GM12878 (cell line): ENCODE data around the gene AP1B1. TPM values are rescaled to one million over a fixed set of nuclear protein-coding genes. Genes with fewer than 3 reads are reported as not detected.

ENCODE experiments used
- ATAC-seq: fragments of 200-7000 bp; cut with Tn5 transposase; 3 replicates; pipeline ENCODE4 v1.9.1; 2020; ENCODE audit warnings: mild to moderate bottlenecking, moderate library complexity
- BruUV-seq: library from RNA; stranded (reverse); fragments of 400-500 nt; replicated peaks from 2 replicates; lab custom pipeline; 2021; lab: Mats Ljungman, UMichigan
- CTCF ChIA-PET: fragments of 300-600 bp; sonication (Branson Sonifier 250); formaldehyde crosslinking; extraction: SDS; loops from one replicate; lab custom pipeline; 2021; ENCODE audit warnings: inconsistent platforms; lab: Yijun Ruan, JAX
- POLR2A ChIA-PET: fragments of 350-600 bp; formaldehyde crosslinking; extraction: SDS; loops from one replicate; lab custom pipeline; 2021; ENCODE audit warnings: inconsistent platforms; lab: Charles Lee
- RAD21 ChIA-PET: fragments of 300-600 bp; sonication (Branson Sonifier 250); formaldehyde crosslinking; loops from one replicate; lab custom pipeline; 2023; ENCODE audit warnings: antibody characterized with exemption; ENCODE audit not compliant: unreplicated experiment; lab: Charles Lee
- SMC1A ChIA-PET: fragments of 300-600 bp; sonication (Branson Sonifier 250); formaldehyde crosslinking; loops from one replicate; lab custom pipeline; 2023; ENCODE audit not compliant: unreplicated experiment, uncharacterized antibody; lab: Charles Lee
- DNase-seq: peaks from one replicate; pipeline ENCODE4 v3.0.0-alpha.2; 2011; ENCODE audit warnings: low read depth, low spot score
- FAIRE-seq: peaks from 3 replicates; lab custom pipeline; 2011; peaks lifted over from hg19 to GRCh38; lab: Jason Lieb, UNC
- H2AFZ ChIP-seq: 2 replicates; pipeline ENCODE4 v1.6.0; 2011; ENCODE audit warnings: low read depth, low read length, control low read depth; ENCODE audit not compliant: control insufficient read depth
- H3K27ac ChIP-seq: 2 replicates; pipeline ENCODE4 v1.5.1; 2011; ENCODE audit warnings: control low read depth; ENCODE audit not compliant: control insufficient read depth, insufficient read depth
- H3K27me3 ChIP-seq, 2 experiments: replicated peaks in 1 of 2; 2 replicates each; pipeline versions ENCODE4 v1.6.0 to v1.6.1; 2011; ENCODE audit warnings: low read length in 1 of 2; ENCODE audit not compliant: control insufficient read depth in 2 of 2, insufficient read depth in 2 of 2
- H3K36me3 ChIP-seq, 2 experiments: 2 replicates each; pipeline ENCODE4 v1.5.1; 2011; ENCODE audit warnings: low read length in 1 of 2; ENCODE audit not compliant: control insufficient read depth in 2 of 2, insufficient read depth in 2 of 2
- H3K4me1 ChIP-seq: 2 replicates; pipeline ENCODE4 v1.6.1; 2011; ENCODE audit warnings: mild to moderate bottlenecking, low read length, moderate library complexity, mixed read lengths; ENCODE audit not compliant: control insufficient read depth, insufficient read depth
- H3K4me2 ChIP-seq: 2 replicates; pipeline ENCODE4 v1.6.0; 2011; ENCODE audit warnings: control low read depth; ENCODE audit not compliant: control insufficient read depth, insufficient read depth
- H3K4me3 ChIP-seq: fragments of 200-600 bp; sonication (generic); 2 replicates; pipeline ENCODE4 v1.5.1; 2016
- H3K79me2 ChIP-seq: 2 replicates; pipeline ENCODE4 v1.6.0; 2011; ENCODE audit warnings: low read length; ENCODE audit not compliant: control insufficient read depth, insufficient read depth
- H3K9ac ChIP-seq: 2 replicates; pipeline ENCODE4 v1.8.0; 2011; ENCODE audit warnings: low read length, control low read depth, mixed read lengths; ENCODE audit not compliant: control insufficient read depth, insufficient read depth
- H3K9me3 ChIP-seq: replicated peaks from 3 replicates; pipeline ENCODE4 v1.5.1; 2011; ENCODE audit warnings: mild to moderate bottlenecking, low read length; ENCODE audit not compliant: control insufficient read depth, insufficient read depth
- H4K20me1 ChIP-seq: 2 replicates; pipeline ENCODE4 v1.6.0; 2011; ENCODE audit not compliant: control insufficient read depth, insufficient read depth
- GABPA ChIP-seq: IDR thresholded peaks from 2 replicates; pipeline ENCODE4 v1.6.1; 2014; ENCODE audit warnings: antibody characterized with exemption, low read depth, mild to moderate bottlenecking, inconsistent platforms
- HDAC6 ChIP-seq: fragments of 200-600 bp; sonication (generic); IDR thresholded peaks from one replicate; pipeline ENCODE4 v1.8.0; 2017; ENCODE audit warnings: antibody characterized with exemption; ENCODE audit not compliant: unreplicated experiment
- SIX5 ChIP-seq: IDR thresholded peaks from 2 replicates; pipeline ENCODE4 v1.6.1; 2011; ENCODE audit warnings: mild to moderate bottlenecking, low read depth, low read length, moderate library complexity; ENCODE audit not compliant: severe bottlenecking
- SUZ12 ChIP-seq: fragments of 200-600 bp; sonication (generic); IDR thresholded peaks from one replicate; pipeline ENCODE4 v1.6.1; 2018; ENCODE audit warnings: antibody characterized with exemption, mild to moderate bottlenecking; ENCODE audit not compliant: unreplicated experiment
- WGBS: methylation state at CpG from one replicate; pipeline ENCODE4 v1.1.6; 2016; ENCODE audit warnings: low lambda C conversion rate; ENCODE audit not compliant: insufficient replicate concordance, insufficient coverage; ENCODE audit errors: missing lambda C conversion rate; 5-methylcytosine and 5-hydroxymethylcytosine counted together
- in situ Hi-C: fragments of 300-500 bp; cut with MboI; formaldehyde crosslinking; loops from 9 replicates; pipeline ENCODE4 v1.14.3; 2018; ENCODE audit warnings: mixed read lengths
- intact Hi-C: fragments of 100-400 bp; cut with micrococcal nuclease; formaldehyde crosslinking; loops from one replicate; pipeline ENCODE4 v1.14.2; 2022; ENCODE audit not compliant: unreplicated experiment
- polyA plus RNA-seq, 11 experiments: library from polyadenylated mRNA; depleted of rRNA in 4 of 11; unstranded in 6 of 11; stranded (reverse) in 5 of 11; fragments of >200 nt; fragmentation: Nextera tagmentation in 4 of 11; fragmentation: Illumina TruSeq in 1 of 11; extraction: Ambion mirVana in 4 of 11; extraction: Trizol in 1 of 11; gene quantifications; 1 replicate in 1 of 11; 2 replicates in 10 of 11; pipeline versions ENCODE4 v1.2.1 to v1.2.3, GENCODE V29; 2011 to 2016; ENCODE audit warnings: inconsistent platforms in 2 of 11, missing spikeins in 2 of 11, low read depth in 1 of 11
- total RNA-seq, 4 experiments: library from RNA; depleted of rRNA in 3 of 4; stranded (reverse); fragments of >200 nt in 3 of 4; fragmentation: Illumina TruSeq in 1 of 4; extraction: Trizol in 1 of 4; gene quantifications; 2 replicates each; pipeline versions ENCODE4 v1.2.1 to v1.2.3, GENCODE V29; 2013 to 2021

Gene AP1B1
- total and polyA plus RNA-seq, 10 of the 15 experiments (the other 5 are each of a cell fraction or from before 2014, with no cell fraction given) = 2.1 to 98.6 (median 57.8) TPM

GRCh38 chr22:29315286-29316140 is 72.9 kb downstream of the AP1B1 start, which contains the start of gene RASL10A:
Gene RASL10A (minus strand): TSS chr22:29315697. CDS start chr22:29315246, 451 bp downstream.
- no peak for FAIRE-seq
- Histone ChIP-seq H3K36me3 (no peaks in the 10 kb centered on the region), H3K9me3 (no peaks in the 10 kb centered on the region), H3K79me2 (no peaks in the 10 kb centered on the region)
- WGBS = 15% methylated on average over 75 of the region's 103 CpGs
- no peak for TF ChIP-seq GABPA
- no peak for TF ChIP-seq SIX5
- TF ChIP-seq SUZ12 = peak; percentile 49
- peak; percentile 95 for TF ChIP-seq HDAC6
- TF ChIP-seq, all 136 proteins: peak for 2
- RAD21 ChIA-PET = no interaction called here
- CTCF ChIA-PET = no interaction called here
- peaks cover 7 to 9% of the 10 kb centered on the region in 2 experiments; a peak in 3 of 4 replicates for H3K27me3 ChIP-seq
- POLR2A ChIA-PET = no interaction called here
- intact Hi-C loops (no loop called here), in situ Hi-C loops (no loop called here)
- H3K9ac ChIP-seq = no peak within 1 kb of the TSS
- BruUV-seq = no TSS peak
- no peaks in the 10 kb centered on the region for H3K4me1 ChIP-seq
- H2AFZ ChIP-seq = no peak within 1 kb of the TSS
- ATAC-seq = no peak
- SMC1A ChIA-PET = no interaction called here
- DNase-seq = no peak
- H3K4me2 ChIP-seq = no peak within 1 kb of the TSS
- H4K20me1 ChIP-seq = no peaks in the 10 kb centered on the region
- no peak within 1 kb of the TSS for H3K4me3 ChIP-seq
- H3K27ac ChIP-seq = no peak within 1 kb of the TSS
